ENCODE measurements around the gene ITGA2. TPM values are rescaled to one million over a fixed set of nuclear protein-coding genes. Genes with fewer than 3 reads are reported as not detected.

ITGA2 gene
- total and polyA plus RNA-seq, 2 of the 8 experiments (the other 6 are each of a cell fraction or from before 2014, with no cell fraction given) = 1.4 to 7.7 TPM

DNA sequence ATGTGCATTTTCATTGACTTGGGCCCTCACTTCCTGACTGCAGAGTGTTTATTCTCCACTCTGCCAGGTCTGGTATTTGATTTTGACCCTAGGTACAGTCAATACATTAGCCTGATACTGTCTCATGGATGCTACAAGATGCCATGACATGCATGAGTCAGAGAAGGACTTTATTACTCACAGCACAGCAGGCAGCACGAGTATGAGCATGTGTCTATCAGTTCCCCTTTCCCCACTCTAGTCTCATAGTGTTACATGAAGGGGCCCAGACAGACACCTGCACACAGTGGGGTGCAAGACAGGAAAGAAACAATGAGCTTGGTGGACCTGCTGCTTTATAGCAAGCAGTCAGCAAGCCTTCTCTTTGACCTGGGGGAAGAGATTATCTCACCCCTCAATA, 19.6 kb downstream of the ITGA2 start (continued):
- TF ChIP-seq USF2 (IDR thresholded peaks at IDR 0.05; ENCODE audit: low read length) (no peak), EP300 (IDR thresholded peaks at IDR 0.05; ENCODE audit: borderline replicate concordance in 1 of 2, low read depth in 2 of 2, low read length in 2 of 2) (no peak), NANOG (IDR thresholded peaks at IDR 0.05; ENCODE audit: insufficient read depth, low read depth, low read length, poor library complexity, severe bottlenecking) (no peak), SP2 (IDR thresholded peaks at IDR 0.05; ENCODE audit: low read length) (no peak), ATF2 (IDR thresholded peaks at IDR 0.05; ENCODE audit: low read length) (no peak)

Data from H1 (cell line).